GM12872 (cell line): ENCODE data around the gene MBIP.

Experiments used
- TF ChIP-seq, protein P1 (sequence below): IDR thresholded peaks from 3 replicates; pipeline ENCODE4 v1.5.1; 2011; ENCODE audit warnings: low read depth, mild to moderate bottlenecking, low read length, moderate library complexity; ENCODE audit not compliant: insufficient read depth

The MBIP gene

DNA sequence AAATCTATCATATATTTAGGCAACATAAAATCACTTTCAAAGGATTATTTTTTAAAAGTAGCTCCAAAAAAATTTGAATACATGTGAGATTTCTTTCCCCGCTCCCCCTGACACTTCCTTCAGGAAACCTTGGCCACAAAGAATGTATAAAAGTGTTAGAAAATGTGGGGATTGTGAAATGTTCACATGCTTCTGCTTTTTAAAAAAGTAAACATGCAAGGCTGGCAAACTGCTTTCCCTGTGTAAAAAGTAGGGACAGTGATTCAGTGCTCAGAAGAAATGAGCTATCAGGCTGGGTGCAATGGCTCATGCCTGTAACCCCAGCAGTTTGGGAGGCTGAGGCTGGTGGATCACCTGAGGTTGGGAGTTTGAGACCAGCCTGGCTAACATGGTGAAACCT is 26.6 kb downstream of the MBIP start:
- TF ChIP-seq, protein P1, sequence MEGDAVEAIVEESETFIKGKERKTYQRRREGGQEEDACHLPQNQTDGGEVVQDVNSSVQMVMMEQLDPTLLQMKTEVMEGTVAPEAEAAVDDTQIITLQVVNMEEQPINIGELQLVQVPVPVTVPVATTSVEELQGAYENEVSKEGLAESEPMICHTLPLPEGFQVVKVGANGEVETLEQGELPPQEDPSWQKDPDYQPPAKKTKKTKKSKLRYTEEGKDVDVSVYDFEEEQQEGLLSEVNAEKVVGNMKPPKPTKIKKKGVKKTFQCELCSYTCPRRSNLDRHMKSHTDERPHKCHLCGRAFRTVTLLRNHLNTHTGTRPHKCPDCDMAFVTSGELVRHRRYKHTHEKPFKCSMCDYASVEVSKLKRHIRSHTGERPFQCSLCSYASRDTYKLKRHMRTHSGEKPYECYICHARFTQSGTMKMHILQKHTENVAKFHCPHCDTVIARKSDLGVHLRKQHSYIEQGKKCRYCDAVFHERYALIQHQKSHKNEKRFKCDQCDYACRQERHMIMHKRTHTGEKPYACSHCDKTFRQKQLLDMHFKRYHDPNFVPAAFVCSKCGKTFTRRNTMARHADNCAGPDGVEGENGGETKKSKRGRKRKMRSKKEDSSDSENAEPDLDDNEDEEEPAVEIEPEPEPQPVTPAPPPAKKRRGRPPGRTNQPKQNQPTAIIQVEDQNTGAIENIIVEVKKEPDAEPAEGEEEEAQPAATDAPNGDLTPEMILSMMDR = no peak

DNA sequence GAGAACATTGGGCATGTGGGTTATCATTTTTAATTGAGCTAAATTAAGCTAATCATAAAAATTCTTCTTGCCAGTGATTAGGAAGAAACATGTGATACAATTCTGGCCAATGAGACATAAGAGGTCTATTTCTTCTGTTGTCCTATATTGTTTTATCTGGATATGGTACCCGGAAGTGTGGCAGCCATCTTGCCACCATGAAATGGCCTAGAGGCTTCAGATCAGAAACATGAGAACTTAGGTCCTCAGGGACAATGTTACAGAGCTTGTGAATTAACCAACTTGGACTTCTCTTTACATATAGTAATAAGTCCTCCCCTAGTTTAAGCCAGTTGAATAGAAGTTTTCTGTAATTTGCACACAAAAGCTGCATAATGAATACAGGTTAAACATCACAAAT is 30.5 kb downstream of the MBIP start:
- TF ChIP-seq, protein P1 = no peak

DNA sequence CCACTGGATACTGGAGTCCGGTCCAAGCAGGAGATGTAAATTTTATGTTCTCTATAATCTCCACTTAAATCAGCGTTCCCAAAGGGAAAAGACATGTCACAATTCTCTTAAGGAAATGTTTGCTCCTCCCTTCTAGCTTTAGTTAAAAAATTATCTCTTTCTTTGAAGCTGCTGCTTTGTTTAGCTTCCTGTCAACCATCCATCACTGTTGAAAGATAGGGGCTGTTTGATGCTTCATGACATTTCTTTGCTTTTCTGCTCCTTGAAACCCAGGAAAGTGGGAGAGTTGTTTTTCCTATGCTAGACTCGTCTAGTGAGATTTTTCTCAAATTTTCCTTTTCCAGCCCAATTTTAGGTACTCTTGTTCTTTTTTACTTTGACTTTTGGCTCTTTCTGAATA is 31.9 kb downstream of the MBIP start:
- TF ChIP-seq, protein P1 = no peak

DNA sequence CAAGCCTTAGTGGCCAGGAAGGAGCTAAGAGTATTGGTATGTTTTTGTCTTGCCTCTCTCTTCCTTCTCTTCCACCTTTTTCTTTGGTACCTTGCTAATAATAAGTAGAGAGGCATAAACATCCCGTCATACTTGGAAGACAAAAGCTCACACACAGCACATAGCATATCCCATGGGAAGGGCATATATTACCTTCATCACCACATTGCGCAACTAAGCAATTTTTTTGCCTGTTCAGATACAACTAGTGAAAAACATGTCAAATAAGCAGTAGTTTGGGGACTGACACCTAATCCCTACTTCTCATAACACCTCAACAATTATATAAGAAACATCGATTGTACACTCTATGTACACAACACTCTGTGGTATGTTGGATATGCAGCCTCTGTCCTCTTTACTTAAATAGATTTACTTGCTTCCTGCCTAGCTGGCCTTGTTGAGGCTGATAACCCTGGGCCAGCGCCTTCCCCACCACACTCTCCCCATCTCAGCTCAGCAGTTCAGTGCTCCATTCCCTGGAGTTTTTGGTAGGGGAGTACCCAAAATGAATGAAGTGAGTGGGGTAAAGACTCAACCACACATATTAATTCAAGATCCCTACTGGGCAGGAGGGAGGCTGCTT is 35.4 kb downstream of the MBIP start:
- TF ChIP-seq, protein P1 = no peak

DNA sequence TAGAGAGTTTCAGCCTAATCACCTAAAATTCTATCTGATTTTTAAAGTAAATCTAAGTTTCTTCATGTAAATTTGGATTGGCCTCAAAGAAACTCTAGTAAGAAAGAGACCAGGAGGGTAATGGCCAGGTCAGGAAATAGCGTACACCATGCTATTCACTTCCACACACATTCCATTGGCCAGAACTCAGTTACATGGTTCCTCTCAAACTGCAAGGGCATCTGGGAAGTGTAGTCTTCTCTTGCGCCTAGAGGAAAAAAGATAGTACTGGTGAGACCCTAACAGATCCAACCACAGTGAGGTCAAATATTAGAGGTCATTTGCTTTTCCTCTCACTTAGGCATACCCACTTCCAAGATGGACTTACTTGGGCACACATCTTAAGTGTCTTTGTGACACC is 39.1 kb downstream of the MBIP start:
- TF ChIP-seq, protein P1 = no peak

DNA sequence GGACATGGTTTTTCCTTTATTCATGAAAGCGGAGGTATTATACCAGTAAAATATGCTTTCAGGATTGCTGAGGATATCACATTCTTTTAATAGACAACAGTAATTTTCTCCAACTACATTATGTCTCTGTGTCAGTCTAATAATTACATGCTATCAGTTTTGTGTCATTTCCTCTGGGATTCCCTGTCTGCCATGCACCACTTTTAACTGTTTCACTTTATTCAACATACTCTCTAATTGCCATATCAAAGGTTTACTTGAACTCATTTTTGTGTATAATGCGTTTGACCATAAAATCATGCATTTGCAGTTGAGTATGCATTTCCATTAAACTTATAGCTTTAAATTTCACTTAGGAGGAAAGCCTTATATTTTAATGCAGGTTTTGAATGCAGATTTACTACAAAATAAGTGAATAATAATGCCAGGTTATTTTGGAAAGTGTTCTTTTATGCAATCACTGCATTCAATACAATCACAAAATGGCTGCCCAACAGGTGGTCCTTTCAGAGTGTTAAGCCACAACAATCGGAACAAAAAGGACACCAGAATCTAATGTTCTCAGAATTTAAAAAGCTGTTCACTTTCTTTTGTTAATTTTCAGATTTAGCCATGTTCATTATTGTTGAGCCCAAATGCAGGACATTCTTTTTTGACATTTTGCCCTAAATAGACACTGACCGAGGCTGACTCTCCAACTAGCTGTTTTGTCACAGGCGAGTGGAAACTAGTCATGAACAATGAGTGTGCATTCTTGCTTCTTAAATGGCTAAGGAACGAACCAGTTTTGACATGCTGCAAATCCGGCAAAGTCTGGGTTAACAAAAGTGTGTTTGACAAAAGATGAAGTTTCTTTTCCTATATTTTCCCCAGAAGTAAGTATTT is 40.9 kb downstream of the MBIP start:
- TF ChIP-seq, protein P1 = no peak

DNA sequence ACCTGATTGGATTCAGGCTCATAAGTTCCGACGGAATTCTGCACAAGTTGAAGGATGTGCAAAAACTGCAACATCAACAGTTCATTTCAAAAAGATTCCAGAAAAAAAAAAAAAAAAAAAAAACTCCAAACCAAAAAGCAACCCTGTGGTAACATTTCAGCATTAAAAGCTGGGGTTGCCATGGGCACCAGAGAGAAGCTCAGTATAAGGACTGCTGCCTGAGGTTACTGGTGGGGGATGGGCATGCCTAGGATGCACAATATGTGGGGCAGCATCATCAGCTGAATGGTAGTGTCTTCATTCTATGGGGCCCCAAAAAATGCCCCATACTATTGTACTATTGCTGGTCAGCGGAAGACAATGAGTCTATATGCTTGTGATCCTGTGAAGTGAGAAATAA is 44.7 kb downstream of the MBIP start:
- TF ChIP-seq, protein P1 = no peak
